HEK293T (cell line): ENCODE results near the gene CD200R1.
"Not testable (repeated sequence)": the region's sequence is repeated elsewhere in the genome, so short reads cannot be mapped to it uniquely, and the experiment has no call there.

Experiments
- BHLHE40 ChIP-seq: fragments of 450-650 bp; IDR thresholded peaks from 2 replicates; pipeline ENCODE4 v1.6.1; 2016; ENCODE audit warnings: mild to moderate bottlenecking, moderate library complexity, borderline replicate concordance
- CTBP1 ChIP-seq: fragments of 450-650 bp; IDR thresholded peaks from 2 replicates; pipeline ENCODE4 v1.6.1; 2016; ENCODE audit warnings: borderline replicate concordance
- ELF4 ChIP-seq: fragments of 450-650 bp; IDR thresholded peaks from 2 replicates; pipeline ENCODE4 v1.6.1; 2017; ENCODE audit warnings: antibody characterized with exemption
- FOXA1 ChIP-seq: fragments of 450-650 bp; IDR thresholded peaks from 2 replicates; pipeline ENCODE4 v1.6.1; 2016; ENCODE audit warnings: mild to moderate bottlenecking
- FOXK2 ChIP-seq: fragments of 450-650 bp; IDR thresholded peaks from 2 replicates; pipeline ENCODE4 v1.6.1; 2016; ENCODE audit warnings: mild to moderate bottlenecking
- FOXM1 ChIP-seq: fragments of 450-650 bp; IDR thresholded peaks from 2 replicates; pipeline ENCODE4 v1.6.1; 2017; ENCODE audit warnings: mild to moderate bottlenecking, borderline replicate concordance
- HDGF ChIP-seq: fragments of 450-650 bp; IDR thresholded peaks from 2 replicates; pipeline ENCODE4 v1.6.1; 2017; ENCODE audit warnings: antibody characterized with exemption, borderline replicate concordance
- L3MBTL2 ChIP-seq: fragments of 450-650 bp; conservative IDR thresholded peaks from 2 replicates; pipeline ENCODE4 v1.6.1; 2016; ENCODE audit warnings: mild to moderate bottlenecking
- LEF1 ChIP-seq: fragments of 450-650 bp; IDR thresholded peaks from 2 replicates; pipeline ENCODE4 v1.6.1; 2017; ENCODE audit warnings: mild to moderate bottlenecking, borderline replicate concordance
- SP1 ChIP-seq: fragments of 450-650 bp; IDR thresholded peaks from 2 replicates; pipeline ENCODE4 v1.6.1; 2017
- SUZ12 ChIP-seq: fragments of 450-650 bp; IDR thresholded peaks from 2 replicates; pipeline ENCODE4 v1.6.1; 2016; ENCODE audit warnings: mild to moderate bottlenecking
- TARDBP ChIP-seq: fragments of 450-650 bp; IDR thresholded peaks from 2 replicates; pipeline ENCODE4 v1.6.1; 2016
- ZNF384 ChIP-seq: fragments of 450-650 bp; IDR thresholded peaks from 2 replicates; pipeline ENCODE4 v1.6.1; 2016
- TF ChIP-seq, protein P1 (sequence below): fragments of 450-650 bp; IDR thresholded peaks from 2 replicates; pipeline ENCODE4 v1.6.1; 2016

DNA sequence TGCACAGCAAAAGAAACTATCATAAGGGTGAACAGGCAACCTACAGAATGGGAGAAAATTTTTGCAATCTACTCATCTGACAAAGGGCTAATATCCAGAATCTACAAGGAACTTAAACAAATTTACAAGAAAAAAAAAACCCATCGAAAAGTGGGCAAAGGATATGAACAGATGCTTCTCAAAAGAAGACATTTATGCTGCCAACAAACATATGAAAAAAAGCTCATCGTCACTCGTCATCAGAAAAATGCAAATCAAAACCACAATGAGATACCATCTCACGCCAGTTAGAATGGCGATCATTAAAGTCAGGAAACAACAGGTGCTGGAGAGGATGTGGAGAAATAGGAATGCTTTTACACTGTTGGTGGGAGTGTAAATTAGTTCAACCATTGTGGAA is 55.4 kb downstream of the CD200R1 start:
- TF ChIP-seq SP1, BHLHE40, ZNF384, LEF1, HDGF, TARDBP, FOXM1, FOXA1, ELF4, FOXK2, SUZ12, L3MBTL2, CTBP1: not testable (repeated sequence)
- TF ChIP-seq, protein P1, sequence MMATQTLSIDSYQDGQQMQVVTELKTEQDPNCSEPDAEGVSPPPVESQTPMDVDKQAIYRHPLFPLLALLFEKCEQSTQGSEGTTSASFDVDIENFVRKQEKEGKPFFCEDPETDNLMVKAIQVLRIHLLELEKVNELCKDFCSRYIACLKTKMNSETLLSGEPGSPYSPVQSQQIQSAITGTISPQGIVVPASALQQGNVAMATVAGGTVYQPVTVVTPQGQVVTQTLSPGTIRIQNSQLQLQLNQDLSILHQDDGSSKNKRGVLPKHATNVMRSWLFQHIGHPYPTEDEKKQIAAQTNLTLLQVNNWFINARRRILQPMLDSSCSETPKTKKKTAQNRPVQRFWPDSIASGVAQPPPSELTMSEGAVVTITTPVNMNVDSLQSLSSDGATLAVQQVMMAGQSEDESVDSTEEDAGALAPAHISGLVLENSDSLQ: not testable (repeated sequence)
